Smooth muscle cell (in vitro differentiated cells): ENCODE results near the gene WDCP. TPM values are rescaled to one million over a fixed set of nuclear protein-coding genes. Genes with fewer than 3 reads are reported as not detected.

ENCODE experiments used
- DNase-seq: peaks from one replicate; lab custom pipeline; 2025; ENCODE audit not compliant: unreplicated experiment; lab: John Stamatoyannopoulos, UW
- H2AFZ ChIP-seq: fragments of 200-600 bp; sonication (generic); 2 replicates; pipeline ENCODE4 v1.6.0; 2016; ENCODE audit warnings: antibody characterized with exemption, low read depth, mild to moderate bottlenecking
- H3F3A ChIP-seq: fragments of 200-600 bp; sonication (generic); 2 replicates; pipeline ENCODE4 v1.6.0; 2017; ENCODE audit warnings: antibody characterized with exemption, low read depth
- H3K27ac ChIP-seq: fragments of 200-600 bp; sonication (generic); 2 replicates; pipeline ENCODE4 v1.5.1; 2016; ENCODE audit warnings: low read depth, mild to moderate bottlenecking
- H3K27me3 ChIP-seq: fragments of 200-600 bp; sonication (generic); 2 replicates; pipeline ENCODE4 v1.6.1; 2016; ENCODE audit warnings: low read depth, mild to moderate bottlenecking
- H3K36me3 ChIP-seq: fragments of 200-600 bp; sonication (generic); 2 replicates; pipeline ENCODE4 v1.5.1; 2016; ENCODE audit warnings: low read depth
- H3K4me1 ChIP-seq: fragments of 200-600 bp; sonication (generic); 2 replicates; pipeline ENCODE4 v1.5.1; 2016; ENCODE audit warnings: low read depth
- H3K4me2 ChIP-seq: fragments of 200-600 bp; sonication (generic); 2 replicates; pipeline ENCODE4 v1.6.0; 2016; ENCODE audit warnings: mild to moderate bottlenecking
- H3K4me3 ChIP-seq: fragments of 200-600 bp; sonication (generic); 2 replicates; pipeline ENCODE4 v1.5.1; 2016; ENCODE audit warnings: mild to moderate bottlenecking
- H3K79me2 ChIP-seq: fragments of 200-600 bp; sonication (generic); 2 replicates; pipeline ENCODE4 v1.6.0; 2016; ENCODE audit warnings: low read depth, mild to moderate bottlenecking
- H3K9ac ChIP-seq: fragments of 200-600 bp; sonication (generic); 2 replicates; pipeline ENCODE4 v1.6.0; 2016; ENCODE audit warnings: low read depth
- H3K9me3 ChIP-seq: fragments of 200-600 bp; sonication (generic); replicated peaks from 2 replicates; pipeline ENCODE4 v1.5.1; 2016; ENCODE audit warnings: low read depth
- H4K20me1 ChIP-seq: fragments of 200-600 bp; sonication (generic); 2 replicates; pipeline ENCODE4 v1.6.0; 2016; ENCODE audit warnings: low read depth
- CTCF ChIP-seq: fragments of 200-600 bp; sonication (generic); IDR thresholded peaks from 2 replicates; pipeline ENCODE4 v1.5.1; 2017; ENCODE audit warnings: borderline replicate concordance, mild to moderate bottlenecking, antibody characterized with exemption; ENCODE audit not compliant: insufficient read depth, poor library complexity, severe bottlenecking
- WGBS: methylation state at CpG from one replicate; pipeline ENCODE4 v1.1.7; 2016; ENCODE audit warnings: low lambda C conversion rate; 5-methylcytosine and 5-hydroxymethylcytosine counted together
- polyA plus RNA-seq: library from polyadenylated mRNA; unstranded; fragments of >200 nt; fragmentation: Nextera tagmentation; extraction: Ambion mirVana; gene quantifications from 2 replicates; pipeline ENCODE4 v1.2.1, GENCODE V29; 2016
- total RNA-seq: library from RNA; depleted of rRNA; stranded (reverse); fragments of >200 nt; gene quantifications from 2 replicates; pipeline ENCODE4 v1.2.3, GENCODE V29; 2014

Gene WDCP
- total and polyA plus RNA-seq, 2 experiments from 2014 or later: 3.1 to 7.7 TPM

- peak overlapping the region; percentile 91 for H3K4me2 ChIP-seq
- no peaks in the 10 kb centered on the region for H3K79me2 ChIP-seq
- no peaks in the 10 kb centered on the region for H3K4me1 ChIP-seq
- H3K27ac ChIP-seq: no peak overlapping the region
- no peak overlapping the region for H3K9ac ChIP-seq
- peak overlapping the region; percentile 54 for H3K4me3 ChIP-seq
- 70% methylated on average over 37 of the region's 37 CpGs for WGBS
- no peaks in the 10 kb centered on the region for H4K20me1 ChIP-seq
- no peak for DNase-seq
- TF ChIP-seq CTCF: no peak
- H3F3A ChIP-seq: no peaks in the 10 kb centered on the region
- peaks cover 39% of the 10 kb centered on the region for H3K27me3 ChIP-seq
- H3K36me3 ChIP-seq: no peaks in the 10 kb centered on the region
- H3K9me3 ChIP-seq: no peaks in the 10 kb centered on the region
- H2AFZ ChIP-seq: no peak overlapping the region
Measured at GRCh38 chr2:24010477-24011249, 36.5 kb downstream of the WDCP start.

GRCh38 chr2:24009680-24010476, 37.3 kb downstream of the WDCP start, which contains the start of gene MFSD2B:
MFSD2B (plus strand) TSS chr2:24010085; CDS start chr2:24010097, 12 bp downstream.
- Histone ChIP-seq H3K4me2 (peak within 1 kb of the TSS; percentile 91), H3K27me3 (peaks cover 39% of the 10 kb centered on the region), H4K20me1 (no peaks in the 10 kb centered on the region), H3K36me3 (no peaks in the 10 kb centered on the region), H2AFZ (no peak within 1 kb of the TSS), H3K9me3 (no peaks in the 10 kb centered on the region), H3K27ac (no peak within 1 kb of the TSS), H3K4me1 (no peaks in the 10 kb centered on the region), H3K9ac (no peak within 1 kb of the TSS), H3F3A (no peaks in the 10 kb centered on the region), H3K4me3 (peak within 1 kb of the TSS; percentile 54), H3K79me2 (no peaks in the 10 kb centered on the region)
- TF ChIP-seq CTCF: no peak
- 19% methylated on average over 61 of the region's 75 CpGs for WGBS
- no peak for DNase-seq

- H3K9ac ChIP-seq: no peak overlapping the region
- H4K20me1 ChIP-seq: no peaks in the 10 kb centered on the region
- H3K36me3 ChIP-seq: no peaks in the 10 kb centered on the region
- 73% methylated on average over 9 of the region's 9 CpGs for WGBS
- peaks cover 39% of the 10 kb centered on the region for H3K27me3 ChIP-seq
- no peaks in the 10 kb centered on the region for H3K79me2 ChIP-seq
- H3K9me3 ChIP-seq: no peaks in the 10 kb centered on the region
- H3K4me1 ChIP-seq: no peaks in the 10 kb centered on the region
- peak overlapping the region; percentile 91 for H3K4me2 ChIP-seq
- H3F3A ChIP-seq: no peaks in the 10 kb centered on the region
- H3K27ac ChIP-seq: no peak overlapping the region
- DNase-seq: no peak
- H3K4me3 ChIP-seq: peak overlapping the region; percentile 54
- TF ChIP-seq CTCF: no peak
- H2AFZ ChIP-seq: no peak overlapping the region
Measured at GRCh38 chr2:24009367-24009679, 37.9 kb downstream of the WDCP start.
